GM21381 (cell line): ENCODE measurements around the gene EXT2.

ENCODE experiments used
- ATAC-seq: cut with Tn5 transposase; IDR thresholded peaks from one replicate; pipeline ENCODE4 v1.9.1; 2021; ENCODE audit warnings: mild to moderate bottlenecking, moderate library complexity; ENCODE audit not compliant: unreplicated experiment

The EXT2 gene

DNA sequence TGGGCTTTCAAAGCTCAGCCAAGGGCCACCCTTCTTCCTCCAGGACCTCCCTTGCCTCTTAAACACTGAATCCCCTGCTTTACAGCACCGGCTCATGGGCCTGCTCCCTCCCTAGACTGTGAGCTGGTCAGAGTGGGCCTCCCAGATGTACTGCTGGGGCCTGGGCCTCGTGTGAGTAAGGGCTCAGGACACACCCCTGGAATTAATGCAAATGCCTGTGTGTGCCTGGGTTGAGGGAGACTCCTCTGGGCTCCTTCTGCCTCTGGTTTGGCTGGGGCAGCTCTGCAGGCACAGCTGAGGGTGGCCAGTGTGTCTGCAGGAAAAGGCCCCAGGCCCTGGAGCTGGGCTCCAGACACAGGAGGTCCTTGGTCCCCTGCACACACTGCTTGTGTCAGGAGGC lies 190.3 kb downstream of the EXT2 start:
- no peak for ATAC-seq

DNA sequence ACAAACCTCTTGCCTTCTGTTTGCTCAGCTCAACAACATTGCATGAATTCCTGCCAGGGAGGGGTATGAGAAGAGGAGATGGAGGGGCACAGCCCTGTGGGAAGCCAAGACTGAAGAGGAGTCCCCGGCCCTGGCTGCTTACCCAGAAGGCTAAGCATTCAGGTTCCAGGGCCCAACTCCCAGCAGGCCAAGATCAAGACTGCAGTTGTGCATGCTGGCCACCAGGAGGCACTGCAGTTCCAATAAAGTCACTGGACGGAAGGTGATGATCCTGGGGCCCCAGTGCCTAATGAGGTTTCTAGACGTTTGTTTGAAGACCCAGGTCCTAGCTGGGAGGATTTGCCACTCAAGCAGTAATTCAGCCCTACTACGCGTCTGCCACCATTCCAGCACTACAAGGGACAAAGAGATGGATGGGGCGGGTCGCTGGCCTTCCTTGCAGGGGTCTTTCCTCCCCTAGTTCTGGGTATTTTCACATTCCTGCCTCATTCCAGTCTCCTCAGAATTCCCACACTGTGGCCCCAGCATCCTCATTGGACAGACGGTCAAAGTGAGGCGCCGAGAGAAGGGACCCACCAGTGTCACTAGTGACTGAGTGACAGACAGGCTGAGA lies 190.9 kb downstream of the EXT2 start:
- ATAC-seq, result no peak

DNA sequence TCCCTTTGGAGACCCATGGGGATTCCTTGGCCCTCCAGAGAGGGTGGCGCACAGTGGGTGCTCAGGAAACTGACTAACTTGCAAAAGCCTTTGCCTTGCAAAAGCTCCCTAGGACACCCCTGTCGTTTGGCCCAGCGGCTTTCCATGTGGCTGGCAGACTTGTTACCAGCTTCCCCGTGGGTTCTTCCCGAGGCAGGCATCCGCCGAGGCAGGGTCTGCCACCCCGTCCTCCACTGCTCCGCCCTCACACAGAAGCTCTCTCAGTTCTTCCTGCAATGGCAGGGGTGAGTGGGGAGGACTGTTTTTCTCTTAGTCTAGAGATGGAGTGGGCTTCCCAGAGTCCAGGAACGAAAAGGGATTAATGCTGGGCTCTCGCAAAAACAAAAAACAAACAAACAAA lies 191.4 kb downstream of the EXT2 start:
- ATAC-seq, result no peak

DNA sequence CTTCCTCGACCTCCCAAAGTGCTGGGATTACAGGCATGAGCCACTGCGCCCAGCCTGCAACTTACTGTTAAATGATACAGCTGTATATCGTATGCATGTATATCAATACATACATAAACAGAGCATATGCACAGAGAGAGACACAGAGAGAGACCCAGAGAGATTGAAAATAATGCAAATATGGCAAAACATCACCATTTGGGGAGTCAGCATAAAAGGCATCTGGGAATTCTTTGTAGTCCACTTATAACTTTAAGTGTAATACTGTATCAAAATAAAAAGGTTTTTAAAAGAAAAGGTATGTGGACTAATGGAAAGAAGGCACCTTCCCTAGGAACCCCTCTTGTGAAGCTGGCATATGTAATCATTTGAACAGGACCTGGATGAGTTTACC lies 192.7 kb downstream of the EXT2 start:
- ATAC-seq, result no peak

DNA sequence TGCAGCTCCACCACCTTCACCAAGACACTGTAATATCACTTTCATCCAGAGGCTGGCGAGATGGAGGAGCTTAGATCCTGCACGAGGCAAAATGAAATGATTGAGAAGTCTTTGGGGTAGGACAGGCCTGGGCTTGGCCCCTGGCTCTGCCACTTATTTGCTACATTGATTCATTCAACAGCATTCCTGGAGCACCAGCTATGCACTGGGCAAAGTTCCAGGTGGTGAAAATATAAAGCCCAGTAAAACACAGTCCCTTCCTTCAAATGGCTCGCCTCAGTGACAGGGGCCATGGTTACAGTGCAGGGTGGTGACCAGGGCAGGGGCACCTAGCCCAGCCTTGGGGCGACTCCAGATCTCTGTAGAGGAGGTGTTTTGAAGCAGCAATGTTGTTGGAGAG lies 194.7 kb downstream of the EXT2 start:
- no peak for ATAC-seq
